ENCODE measurements around the gene SLC16A5. TPM values are rescaled to one million over a fixed set of nuclear protein-coding genes. Genes with fewer than 3 reads are reported as not detected.

Gene SLC16A5
- total RNA-seq, 4 donors from 2014 or later = 4.6 to 27.9 (median 7.7) TPM

GRCh38 chr17:75147878-75148546 is 60.3 kb downstream of the SLC16A5 start:
- Histone ChIP-seq H3K36me3 (peaks cover 0 to 53% (median 0%) of the 10 kb centered on the region in 3 donors), H3K4me3 (no peak overlapping the region), H3K9me3 (no peaks in the 10 kb centered on the region), H3K4me1 (peaks cover 0 to 7% (median 4%) of the 10 kb centered on the region in 4 donors), H3K27ac (peak overlapping the region in 1 of 4 donors; percentile 52), H3K27me3 (no peaks in the 10 kb centered on the region)
- TF ChIP-seq EP300 (IDR thresholded peaks at IDR 0.05) (no peak), CTCF (IDR thresholded peaks at IDR 0.05) (no peak), POLR2A (IDR thresholded peaks at IDR 0.05) (no peak)
- WGBS, 2 donors = 83 to 89% methylated on average over 6 of the region's 6 CpGs
- DNase-seq (ENCODE audit: low spot score in 2 of 2) = no peak

- peaks cover 0 to 16% (median 0%) of the 10 kb centered on the region in 3 donors for H3K36me3 ChIP-seq
- H3K27ac ChIP-seq = no peak overlapping the region
- H3K4me1 ChIP-seq = peaks cover 0 to 19% (median 13%) of the 10 kb centered on the region in 4 donors
- WGBS, 2 donors = 84 to 92% methylated on average over 6 of the region's 6 CpGs
- TF ChIP-seq CTCF (IDR thresholded peaks at IDR 0.05) = no peak
- no peak for TF ChIP-seq POLR2A (IDR thresholded peaks at IDR 0.05)
- TF ChIP-seq EP300 (IDR thresholded peaks at IDR 0.05) = no peak
- no peak for DNase-seq (ENCODE audit: low spot score in 2 of 2)
- no peaks in the 10 kb centered on the region for H3K27me3 ChIP-seq
- H3K9me3 ChIP-seq = no peaks in the 10 kb centered on the region
- H3K4me3 ChIP-seq = no peak overlapping the region
These were observed 64.2 kb downstream of the SLC16A5 start for GRCh38 chr17:75151930-75152329.

GRCh38 chr17:75152523-75152921 is 64.8 kb downstream of the SLC16A5 start:
- WGBS, 2 donors = 77 to 79% methylated on average over 6 of the region's 6 CpGs
- Histone ChIP-seq H3K4me3 (no peak overlapping the region), H3K36me3 (peaks cover 0 to 12% (median 0%) of the 10 kb centered on the region in 3 donors), H3K4me1 (peaks cover 0 to 19% (median 13%) of the 10 kb centered on the region in 4 donors), H3K27me3 (no peaks in the 10 kb centered on the region), H3K9me3 (no peaks in the 10 kb centered on the region), H3K27ac (no peak overlapping the region)
- no peak for DNase-seq (ENCODE audit: low spot score in 2 of 2)
- no peak for TF ChIP-seq CTCF (IDR thresholded peaks at IDR 0.05)
- no peak for TF ChIP-seq EP300 (IDR thresholded peaks at IDR 0.05)
- TF ChIP-seq POLR2A (IDR thresholded peaks at IDR 0.05) = no peak

GRCh38 chr17:75152922-75153779 is 65.4 kb downstream of the SLC16A5 start:
- no peaks in the 10 kb centered on the region for H3K9me3 ChIP-seq
- 4 to 5% methylated on average over 28 of the region's 28 CpGs for WGBS, 2 donors
- TF ChIP-seq CTCF (IDR thresholded peaks at IDR 0.05) (no peak), EP300 (IDR thresholded peaks at IDR 0.05) (no peak), POLR2A (IDR thresholded peaks at IDR 0.05) (no peak)
- no peaks in the 10 kb centered on the region for H3K27me3 ChIP-seq
- peak in 1 of 2 donors; percentile 15 for DNase-seq (ENCODE audit: low spot score in 2 of 2)
- H3K36me3 ChIP-seq = peaks cover 0 to 10% (median 0%) of the 10 kb centered on the region in 3 donors
- peaks cover 0 to 19% (median 13%) of the 10 kb centered on the region in 4 donors for H3K4me1 ChIP-seq
- peak overlapping the region; percentile 40 to 88 (median 76) for H3K4me3 ChIP-seq
- H3K27ac ChIP-seq = peak overlapping the region in 1 of 4 donors; percentile 81
